ENCODE measurements around the gene EFHB. TPM values are rescaled to one million over a fixed set of nuclear protein-coding genes. Genes with fewer than 3 reads are reported as not detected.
"Not testable (repeated sequence)": the region's sequence is repeated elsewhere in the genome, so short reads cannot be mapped to it uniquely, and the experiment has no call there.

The EFHB gene
- total RNA-seq, 1 experiment from 2014 or later, result 1.5 TPM

GRCh38 chr3:19899264-19899663 lies 34.8 kb downstream of the EFHB start:
- Mint-ChIP-seq H3K4me3 (ENCODE audit: unreplicated experiment) (no peak overlapping the region), H3K27me3 (ENCODE audit: insufficient read depth, unreplicated experiment) (no peaks in the 10 kb centered on the region), H3K36me3 (ENCODE audit: insufficient read depth, unreplicated experiment) (no peaks in the 10 kb centered on the region), H3K4me1 (ENCODE audit: insufficient read depth, unreplicated experiment) (peaks cover 6% of the 10 kb centered on the region), H3K27ac (ENCODE audit: low read depth, unreplicated experiment) (no peak overlapping the region), H3K9me3 (ENCODE audit: unreplicated experiment) (no peaks in the 10 kb centered on the region)
- TF ChIP-seq, protein P1, sequence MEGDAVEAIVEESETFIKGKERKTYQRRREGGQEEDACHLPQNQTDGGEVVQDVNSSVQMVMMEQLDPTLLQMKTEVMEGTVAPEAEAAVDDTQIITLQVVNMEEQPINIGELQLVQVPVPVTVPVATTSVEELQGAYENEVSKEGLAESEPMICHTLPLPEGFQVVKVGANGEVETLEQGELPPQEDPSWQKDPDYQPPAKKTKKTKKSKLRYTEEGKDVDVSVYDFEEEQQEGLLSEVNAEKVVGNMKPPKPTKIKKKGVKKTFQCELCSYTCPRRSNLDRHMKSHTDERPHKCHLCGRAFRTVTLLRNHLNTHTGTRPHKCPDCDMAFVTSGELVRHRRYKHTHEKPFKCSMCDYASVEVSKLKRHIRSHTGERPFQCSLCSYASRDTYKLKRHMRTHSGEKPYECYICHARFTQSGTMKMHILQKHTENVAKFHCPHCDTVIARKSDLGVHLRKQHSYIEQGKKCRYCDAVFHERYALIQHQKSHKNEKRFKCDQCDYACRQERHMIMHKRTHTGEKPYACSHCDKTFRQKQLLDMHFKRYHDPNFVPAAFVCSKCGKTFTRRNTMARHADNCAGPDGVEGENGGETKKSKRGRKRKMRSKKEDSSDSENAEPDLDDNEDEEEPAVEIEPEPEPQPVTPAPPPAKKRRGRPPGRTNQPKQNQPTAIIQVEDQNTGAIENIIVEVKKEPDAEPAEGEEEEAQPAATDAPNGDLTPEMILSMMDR (IDR thresholded peaks at IDR 0.05; ENCODE audit: unreplicated experiment), result no peak
- intact Hi-C loops (cut with micrococcal nuclease), result no loop called here
- no TSS peak for BruUV-seq (replicated peaks)
- ChIA-PET CTCF (interaction anchor here (1.1 to 1.9 kb wide), 2 partner anchors 11 to 14 kb away, joined by 3 to 9 read pairs; no protein-coding TSS in a partner anchor), POLR2A (interaction anchor here (0.8 kb wide), 1 partner anchor 10 kb away, joined by 3 read pairs; no protein-coding TSS in a partner anchor)
- DNase-seq (ENCODE audit: unreplicated experiment), result no peak

DNA sequence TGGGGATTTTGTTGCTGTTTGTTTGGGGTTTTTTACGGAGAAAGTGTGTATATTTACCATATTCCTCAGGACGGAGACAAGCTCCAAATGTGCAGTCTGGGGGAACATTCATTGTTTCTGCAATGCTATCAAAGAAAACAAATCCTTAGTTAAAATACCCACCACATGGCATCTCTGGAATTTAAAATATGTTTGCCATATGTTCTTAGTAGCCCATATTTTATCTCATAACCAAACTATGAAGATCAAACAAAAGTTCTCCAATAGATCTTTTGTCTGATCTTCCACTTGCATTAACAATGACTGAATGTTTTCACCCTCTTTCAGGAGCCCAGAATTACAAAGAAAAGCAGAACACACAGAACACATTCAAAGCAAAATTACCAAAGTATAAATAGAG lies 35.3 kb downstream of the EFHB start:
- ChIA-PET CTCF (interaction anchor here (0.8 to 1.9 kb wide), 2 partner anchors 9 to 13 kb away, joined by 4 to 9 read pairs; no protein-coding TSS in a partner anchor), POLR2A (interaction anchor here (1.2 kb wide), 1 partner anchor 10 kb away, joined by 3 read pairs; no protein-coding TSS in a partner anchor)
- intact Hi-C loops (cut with micrococcal nuclease), result no loop called here
- no peaks in the 10 kb centered on the region for H3K27me3 Mint-ChIP-seq (ENCODE audit: insufficient read depth, unreplicated experiment)
- H3K4me1 Mint-ChIP-seq (ENCODE audit: insufficient read depth, unreplicated experiment), result peaks cover 6% of the 10 kb centered on the region
- no TSS peak for BruUV-seq (replicated peaks)
- TF ChIP-seq, protein P1 (IDR thresholded peaks at IDR 0.05; ENCODE audit: unreplicated experiment), result no peak
- DNase-seq (ENCODE audit: unreplicated experiment), result no peak
- H3K36me3 Mint-ChIP-seq (ENCODE audit: insufficient read depth, unreplicated experiment), result no peaks in the 10 kb centered on the region
- no peak overlapping the region for H3K4me3 Mint-ChIP-seq (ENCODE audit: unreplicated experiment)
- H3K9me3 Mint-ChIP-seq (ENCODE audit: unreplicated experiment), result no peaks in the 10 kb centered on the region
- no peak overlapping the region for H3K27ac Mint-ChIP-seq (ENCODE audit: low read depth, unreplicated experiment)

- intact Hi-C loops (cut with micrococcal nuclease), result no loop called here
- H3K36me3 Mint-ChIP-seq (ENCODE audit: insufficient read depth, unreplicated experiment), result no peaks in the 10 kb centered on the region
- TF ChIP-seq, protein P1 (IDR thresholded peaks at IDR 0.05; ENCODE audit: unreplicated experiment), result no peak
- peaks cover 23% of the 10 kb centered on the region for H3K4me1 Mint-ChIP-seq (ENCODE audit: insufficient read depth, unreplicated experiment)
- DNase-seq (ENCODE audit: unreplicated experiment), result peak; percentile 38
- BruUV-seq (replicated peaks), result no TSS peak
- H3K9me3 Mint-ChIP-seq (ENCODE audit: unreplicated experiment), result no peaks in the 10 kb centered on the region
- POLR2A ChIA-PET, result interaction anchor here (4.6 kb wide), 1 partner anchor 57 kb away, joined by 15 read pairs; no protein-coding TSS in a partner anchor
- CTCF ChIA-PET, result interaction anchor here (0.8 to 1.3 kb wide), 3 partner anchors 21 to 544 kb away, joined by 3 to 5 read pairs (median 3); no protein-coding TSS in a partner anchor
- no peaks in the 10 kb centered on the region for H3K27me3 Mint-ChIP-seq (ENCODE audit: insufficient read depth, unreplicated experiment)
- H3K4me3 Mint-ChIP-seq (ENCODE audit: unreplicated experiment), result no peak overlapping the region
- no peak overlapping the region for H3K27ac Mint-ChIP-seq (ENCODE audit: low read depth, unreplicated experiment)
Measured at GRCh38 chr3:19891740-19892139, 42.3 kb downstream of the EFHB start.

- Mint-ChIP-seq H3K36me3 (ENCODE audit: insufficient read depth, unreplicated experiment) (no peaks in the 10 kb centered on the region), H3K27me3 (ENCODE audit: insufficient read depth, unreplicated experiment) (no peaks in the 10 kb centered on the region), H3K9me3 (ENCODE audit: unreplicated experiment) (no peaks in the 10 kb centered on the region), H3K4me3 (ENCODE audit: unreplicated experiment) (peak overlapping the region; percentile 49), H3K4me1 (ENCODE audit: insufficient read depth, unreplicated experiment) (peaks cover 23% of the 10 kb centered on the region), H3K27ac (ENCODE audit: low read depth, unreplicated experiment) (peak overlapping the region; percentile 89)
- DNase-seq (ENCODE audit: unreplicated experiment), result no peak
- no TSS peak for BruUV-seq (replicated peaks)
- TF ChIP-seq, protein P1 (IDR thresholded peaks at IDR 0.05; ENCODE audit: unreplicated experiment), result no peak
- intact Hi-C loops (cut with micrococcal nuclease), result loop anchor here (1.0 to 5.0 kb wide), 3 partner anchors 58 to 299 kb away; partner anchors contain the start of genes KAT2B and SGO1
- ChIA-PET POLR2A (interaction anchor here (1.2 to 4.6 kb wide), 4 partner anchors 10 to 106 kb away, joined by 3 to 15 read pairs (median 4); no protein-coding TSS in a partner anchor), CTCF (interaction anchor here (0.7 to 1.6 kb wide), 4 partner anchors 11 to 215 kb away, joined by 3 read pairs; no protein-coding TSS in a partner anchor)
Measured at GRCh38 chr3:19888428-19889152, 45.4 kb downstream of the EFHB start.

DNA sequence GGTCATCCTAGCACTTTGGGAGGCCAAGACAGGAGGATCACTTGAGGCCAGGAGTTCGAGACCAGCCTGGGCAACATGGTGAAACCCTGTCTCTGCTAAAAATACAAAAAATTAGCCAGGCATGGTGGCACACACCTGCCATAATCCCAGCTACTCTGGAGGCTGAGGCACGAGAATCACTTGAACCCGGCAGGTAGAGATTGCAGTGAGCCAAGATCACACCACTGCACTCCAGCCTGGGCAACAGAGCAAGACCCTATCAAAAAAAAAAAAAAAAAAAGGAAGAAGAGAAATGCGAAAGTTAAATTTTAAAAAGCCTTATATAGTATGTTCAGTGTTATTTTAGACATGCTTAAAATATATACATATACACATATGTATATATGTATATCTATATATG lies 46.9 kb downstream of the EFHB start:
- intact Hi-C loops (cut with micrococcal nuclease), result loop anchor here (5.0 kb wide), 2 partner anchors 155 to 300 kb away; partner anchors contain the start of genes KAT2B and SGO1

More for the DNA sequence above, 46.9 kb downstream of the EFHB start:
- not testable (repeated sequence) for H3K27me3 Mint-ChIP-seq (ENCODE audit: insufficient read depth, unreplicated experiment); H3K4me3 Mint-ChIP-seq (ENCODE audit: unreplicated experiment); H3K36me3 Mint-ChIP-seq (ENCODE audit: insufficient read depth, unreplicated experiment); H3K27ac Mint-ChIP-seq (ENCODE audit: low read depth, unreplicated experiment); DNase-seq (ENCODE audit: unreplicated experiment); BruUV-seq (replicated peaks); H3K9me3 Mint-ChIP-seq (ENCODE audit: unreplicated experiment)
- peaks cover 22% of the 10 kb centered on the region for H3K4me1 Mint-ChIP-seq (ENCODE audit: insufficient read depth, unreplicated experiment)
- POLR2A ChIA-PET, result interaction anchor here (0.6 kb wide), 1 partner anchor 7 kb away, joined by 4 read pairs; no protein-coding TSS in a partner anchor
- CTCF ChIA-PET, result interaction anchor here (1.0 to 3.1 kb wide), 5 partner anchors 8 to 58 kb away, joined by 3 to 19 read pairs (median 3); no protein-coding TSS in a partner anchor
